GM21515 (cell line): Measurements from ENCODE around the gene DEPDC5.
"Not testable (repeated sequence)": the region's sequence is repeated elsewhere in the genome, so short reads cannot be mapped to it uniquely, and the experiment has no call there.

Source experiments
- ATAC-seq: cut with Tn5 transposase; IDR thresholded peaks from one replicate; pipeline ENCODE4 v1.9.1; 2021; ENCODE audit not compliant: unreplicated experiment

The DEPDC5 gene

DNA sequence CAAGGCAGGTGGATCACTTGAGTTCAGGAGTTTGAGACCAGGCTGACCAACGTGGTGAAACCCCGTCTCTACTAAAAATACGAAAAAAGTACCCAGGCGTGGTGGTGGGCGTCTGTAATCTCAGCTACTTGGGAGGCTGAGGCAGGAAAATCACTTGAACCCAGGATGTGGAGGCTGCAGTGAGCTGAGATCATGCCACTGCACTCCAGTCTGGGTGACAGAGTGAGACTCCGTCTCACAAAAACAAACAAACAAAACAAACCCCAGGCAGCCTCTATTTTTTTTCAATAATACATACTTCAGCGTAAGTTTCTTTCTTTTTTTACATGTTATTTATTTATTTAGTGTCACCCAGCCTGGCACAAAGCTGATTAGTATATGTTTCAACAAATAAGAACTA, 60.1 kb downstream of the DEPDC5 start:
- ATAC-seq = not testable (repeated sequence)

DNA sequence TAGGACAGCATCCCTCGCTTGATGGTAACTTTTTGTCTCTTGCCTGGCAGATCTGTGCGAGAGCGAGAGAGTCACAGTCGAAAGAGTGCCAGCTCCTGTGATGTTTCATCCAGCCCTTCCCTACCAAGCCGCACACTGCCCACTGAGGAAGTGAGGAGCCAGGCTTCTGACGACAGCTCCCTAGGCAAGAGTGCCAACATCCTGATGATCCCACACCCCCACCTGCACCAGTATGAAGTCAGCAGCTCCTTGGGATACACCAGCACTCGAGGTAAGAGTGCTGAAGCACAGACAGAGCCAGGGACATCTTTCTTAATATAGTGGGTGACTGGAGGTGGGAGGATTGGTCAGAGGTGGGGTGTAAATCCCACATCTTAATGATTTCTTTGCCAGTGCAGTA, 61.1 kb downstream of the DEPDC5 start:
- no peak for ATAC-seq

DNA sequence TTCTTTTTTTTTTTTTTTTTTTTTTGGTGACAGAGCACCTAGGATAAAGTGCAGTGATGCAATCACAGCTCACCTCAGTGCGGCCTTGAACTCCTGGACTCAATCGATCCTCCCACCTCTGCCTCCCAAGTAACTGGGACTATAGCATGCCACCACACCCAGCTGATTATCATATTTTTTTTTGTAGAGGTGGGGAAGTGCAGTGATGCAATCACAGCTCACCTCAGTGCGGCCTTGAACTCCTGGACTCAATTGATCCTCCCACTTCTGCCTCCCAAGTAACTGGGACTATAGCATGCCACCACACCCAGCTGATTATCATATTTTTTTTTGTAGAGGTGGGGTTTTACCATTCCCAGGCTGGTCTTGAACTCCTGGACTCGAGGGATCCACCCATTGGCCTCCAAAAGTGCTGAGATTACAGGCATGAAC, 61.6 kb downstream of the DEPDC5 start:
- not testable (repeated sequence) for ATAC-seq

DNA sequence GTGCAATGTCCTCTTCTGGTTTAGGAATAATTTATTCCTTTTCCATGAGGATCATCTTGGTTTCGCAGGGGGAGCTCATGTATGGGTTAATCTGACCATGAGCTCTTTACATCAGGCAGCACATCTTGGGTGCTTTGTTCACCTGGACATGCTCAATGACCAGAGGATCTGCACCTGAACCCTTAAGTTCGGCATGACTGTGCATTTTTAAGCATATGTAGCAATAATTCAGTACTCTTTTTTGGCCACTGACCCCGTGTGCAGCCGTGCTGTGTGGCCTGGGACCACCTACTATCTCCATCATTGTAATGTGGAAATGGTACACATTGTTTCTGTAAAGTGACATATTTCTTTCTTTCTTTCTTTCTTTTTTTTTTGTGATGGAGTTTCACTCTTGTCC, 62.9 kb downstream of the DEPDC5 start:
- no peak for ATAC-seq

DNA sequence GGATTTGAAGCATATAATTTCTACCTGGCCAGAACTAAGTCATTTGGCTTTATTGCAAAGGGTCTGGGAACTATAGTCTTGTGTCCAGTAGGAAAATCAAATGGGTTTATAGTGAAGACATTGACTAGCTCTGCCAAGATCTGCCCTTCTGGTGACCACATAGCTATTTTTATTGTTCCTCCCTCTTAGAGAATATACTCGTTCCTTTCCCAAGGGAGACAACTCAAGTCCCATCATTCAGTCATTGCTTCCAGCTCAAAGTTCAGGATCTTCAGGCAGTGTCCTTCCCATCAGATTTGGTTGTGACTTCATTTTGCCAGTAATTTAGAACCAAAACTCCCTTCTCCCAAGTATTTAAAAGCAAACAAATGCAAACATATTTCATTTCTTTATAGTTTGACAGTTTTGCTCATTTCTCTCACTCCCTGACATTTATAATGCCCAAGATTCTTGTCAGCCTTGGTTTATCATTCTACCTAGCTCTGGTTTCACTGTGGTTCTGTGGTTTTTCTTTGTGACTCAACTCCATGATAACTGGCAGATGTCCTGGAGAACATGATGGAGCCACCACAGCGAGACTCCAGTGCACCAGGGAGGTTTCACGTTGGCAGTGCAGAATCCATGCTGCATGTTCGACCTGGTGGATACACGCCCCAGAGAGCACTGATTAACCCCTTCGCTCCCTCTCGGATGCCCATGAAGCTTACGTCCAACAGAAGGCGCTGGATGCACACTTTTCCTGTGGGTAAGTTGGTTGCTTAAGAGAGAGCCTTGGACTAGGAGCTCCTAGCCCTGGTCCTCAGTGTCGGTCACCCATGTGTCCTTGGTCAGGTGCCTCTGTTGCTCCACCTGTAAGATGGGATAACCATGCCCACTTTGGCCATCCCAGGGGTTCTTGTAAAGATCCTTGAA, 64.9 kb downstream of the DEPDC5 start:
- ATAC-seq = no peak

DNA sequence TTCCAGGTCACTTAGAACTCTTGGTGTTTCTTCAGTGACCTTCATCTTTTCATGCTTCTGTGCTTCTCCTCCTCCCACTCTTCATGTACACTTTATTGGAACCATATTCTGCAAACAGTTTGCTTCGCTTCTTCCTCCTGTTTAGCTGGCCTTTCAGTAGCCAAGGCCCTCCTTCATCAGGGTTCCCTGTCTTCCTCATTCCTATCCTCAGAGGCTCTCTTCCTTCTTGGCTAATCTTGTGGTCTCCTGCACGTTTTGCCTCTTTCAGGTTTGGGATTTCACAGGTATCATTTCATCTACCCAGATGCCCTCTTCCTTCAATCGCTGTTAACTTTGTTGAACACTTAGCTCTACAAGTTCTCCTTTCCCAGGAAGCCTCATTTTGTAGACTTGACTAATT, 66.8 kb downstream of the DEPDC5 start:
- no peak for ATAC-seq

DNA sequence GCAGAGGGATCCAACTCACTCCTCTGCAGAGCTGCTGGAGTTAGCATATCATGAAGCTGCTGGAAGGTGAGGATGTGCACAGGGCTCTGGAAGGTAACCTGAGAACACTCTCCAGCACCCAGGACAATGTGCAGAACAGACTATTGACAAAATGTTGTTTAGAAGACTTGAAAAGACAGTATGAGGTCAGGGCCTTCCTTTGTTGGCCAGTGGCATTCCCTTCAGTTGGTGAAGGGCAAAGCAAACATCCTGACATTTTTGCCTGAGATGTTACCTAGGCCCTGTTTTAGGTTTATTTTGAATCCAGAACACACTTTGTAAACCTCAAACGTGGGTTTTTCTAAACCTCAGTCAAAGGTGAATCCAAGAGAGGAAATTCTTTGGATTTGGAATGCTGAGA, 67.8 kb downstream of the DEPDC5 start:
- ATAC-seq = no peak

DNA sequence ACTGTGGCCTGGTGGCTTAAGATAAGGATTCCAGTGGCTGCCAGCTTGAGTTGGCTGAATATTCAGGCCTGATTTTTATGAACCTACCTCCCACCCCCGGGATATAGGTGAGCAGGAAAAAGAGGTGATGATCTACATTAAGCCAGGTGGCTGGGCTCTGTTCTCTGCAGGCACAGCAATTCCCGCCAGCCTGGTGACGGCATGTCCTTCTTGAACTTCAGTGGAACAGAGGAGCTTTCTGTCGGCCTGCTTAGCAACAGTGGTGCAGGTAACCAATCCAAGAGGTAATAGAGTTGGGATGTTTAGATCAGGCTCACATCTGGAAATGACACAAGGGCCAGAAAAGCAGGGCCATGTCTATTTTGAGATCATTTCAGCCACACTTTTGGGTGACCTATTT, 68.7 kb downstream of the DEPDC5 start:
- no peak for ATAC-seq

DNA sequence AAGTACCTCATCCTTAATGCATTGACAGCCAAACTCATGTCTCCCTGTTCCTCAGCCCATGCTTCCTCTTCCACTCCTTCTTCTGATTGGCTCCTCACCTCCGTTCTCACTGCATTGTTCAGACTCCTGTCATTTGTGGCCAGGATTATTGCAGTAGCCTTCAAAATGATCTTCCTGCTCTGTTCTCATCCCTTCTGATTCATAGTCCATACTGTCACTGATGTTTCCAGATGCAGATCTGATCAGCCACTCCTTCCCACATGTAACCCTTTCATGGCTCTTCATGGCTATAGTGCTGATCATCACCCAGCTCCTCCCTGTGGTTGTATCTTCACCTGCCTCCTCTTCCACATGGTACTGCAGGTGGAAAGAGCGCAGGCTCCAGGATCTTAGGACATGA, 71.7 kb downstream of the DEPDC5 start:
- ATAC-seq = no peak

DNA sequence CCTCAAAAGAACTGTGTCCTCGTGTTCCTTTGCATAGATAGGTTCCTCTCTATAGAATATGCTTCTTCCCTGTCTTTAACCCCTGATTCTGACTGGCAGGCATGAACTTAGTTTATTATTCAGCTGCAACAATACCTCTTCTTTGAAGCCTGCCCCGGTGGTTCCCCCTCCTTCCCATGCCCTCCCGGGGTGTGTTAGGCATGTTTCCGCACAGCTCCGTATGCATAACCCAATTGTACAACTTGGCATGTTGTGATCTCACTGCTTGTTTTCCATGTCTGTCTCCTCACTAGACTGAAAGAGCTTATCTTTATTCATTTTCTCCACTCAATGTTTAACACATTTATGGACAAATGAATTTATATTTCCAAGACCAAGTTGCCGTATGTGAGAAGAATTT, 72.6 kb downstream of the DEPDC5 start:
- ATAC-seq = no peak

DNA sequence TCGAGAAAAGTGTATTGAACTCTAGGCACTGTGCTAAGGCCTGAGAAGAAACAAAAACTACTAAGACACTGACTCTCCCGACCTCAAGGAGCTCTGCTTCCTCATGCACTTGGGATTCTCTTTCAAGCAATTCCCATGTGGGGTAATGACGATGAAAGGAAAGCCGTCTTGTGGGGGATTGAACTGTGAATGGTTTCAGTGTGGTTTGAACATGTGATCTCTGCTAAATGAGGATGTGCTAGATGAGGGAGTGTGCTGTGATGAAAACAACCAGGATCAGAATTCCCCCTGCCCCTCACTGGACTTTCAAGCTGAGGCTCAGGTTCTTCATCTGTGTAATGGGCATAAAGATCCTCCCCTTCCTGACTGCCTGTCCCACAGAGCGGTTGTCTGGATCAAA, 74.9 kb downstream of the DEPDC5 start:
- no peak for ATAC-seq

DNA sequence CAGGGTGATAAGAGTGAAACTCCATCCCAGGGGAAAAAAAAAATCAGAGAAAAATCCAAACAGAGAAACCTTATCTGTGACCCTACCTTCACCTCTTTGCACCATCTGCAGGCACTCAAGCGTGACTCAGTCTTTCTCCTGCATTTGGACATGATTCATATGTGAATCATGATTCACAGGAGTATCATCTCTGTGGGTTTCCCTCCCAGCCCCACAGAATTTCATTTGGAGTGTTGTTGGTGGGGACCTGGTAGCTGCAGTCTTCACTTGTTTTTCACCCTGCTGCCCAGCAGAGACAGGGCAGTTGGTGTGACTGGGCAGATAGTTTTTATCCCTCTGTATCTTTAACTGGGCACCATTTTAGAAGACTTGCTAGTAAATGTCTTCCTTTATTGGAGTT, 75.7 kb downstream of the DEPDC5 start:
- no peak for ATAC-seq

DNA sequence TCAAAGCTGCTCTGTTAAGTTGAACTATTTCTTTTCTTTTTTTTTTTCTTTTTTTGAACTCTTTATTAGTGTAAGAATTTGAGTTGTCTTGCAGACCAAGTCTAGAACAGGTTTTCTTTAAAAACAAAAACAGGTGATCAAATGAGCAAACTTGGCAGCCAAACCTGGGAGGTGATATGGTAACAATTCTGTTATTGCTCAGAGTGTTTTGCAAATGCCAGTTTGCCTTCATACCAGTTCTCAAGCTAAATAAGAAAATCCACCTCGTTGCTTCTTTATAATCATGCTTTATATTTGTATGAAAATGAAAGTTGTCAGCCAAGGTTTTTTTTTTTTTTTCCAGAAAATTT, 76.9 kb downstream of the DEPDC5 start:
- no peak for ATAC-seq

DNA sequence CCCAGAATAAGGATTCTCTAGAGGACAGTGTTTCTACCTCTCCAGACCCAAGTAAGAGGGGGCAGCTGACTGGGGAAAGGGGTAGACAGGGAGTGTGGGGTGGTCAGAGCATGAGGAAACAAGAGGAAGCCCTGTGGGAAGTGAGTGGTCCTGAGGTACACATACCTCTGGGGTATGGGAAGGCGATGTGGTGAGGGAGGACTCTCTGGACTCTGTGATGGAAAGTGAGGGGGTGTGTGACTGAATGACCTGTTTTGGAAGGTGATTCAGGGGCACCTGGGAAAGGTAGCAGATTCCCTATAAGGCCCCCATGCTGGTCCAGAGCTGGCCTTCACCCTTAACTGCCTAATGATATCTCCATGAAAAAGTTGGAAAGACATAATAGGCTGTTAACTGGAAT, 80.1 kb downstream of the DEPDC5 start:
- no peak for ATAC-seq

DNA sequence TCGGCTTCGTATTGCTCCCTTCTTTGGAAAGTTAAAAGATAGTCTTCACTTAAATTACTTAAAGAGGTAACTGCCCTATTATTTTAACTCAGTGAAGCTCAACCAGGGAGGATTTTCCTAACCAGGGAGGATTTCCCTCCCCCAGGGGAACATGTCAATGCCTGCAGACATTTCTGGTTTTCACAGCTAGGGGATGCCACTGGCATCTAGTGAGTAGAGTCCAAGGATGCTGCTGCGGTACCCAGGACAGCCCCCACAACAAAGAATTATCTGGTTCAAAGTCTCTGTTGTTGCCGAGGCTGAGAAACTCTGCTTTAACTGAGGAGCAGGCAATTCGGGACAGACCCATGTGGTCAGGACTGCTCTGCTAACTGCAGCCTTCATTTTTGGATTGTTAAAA, 82.2 kb downstream of the DEPDC5 start:
- no peak for ATAC-seq

DNA sequence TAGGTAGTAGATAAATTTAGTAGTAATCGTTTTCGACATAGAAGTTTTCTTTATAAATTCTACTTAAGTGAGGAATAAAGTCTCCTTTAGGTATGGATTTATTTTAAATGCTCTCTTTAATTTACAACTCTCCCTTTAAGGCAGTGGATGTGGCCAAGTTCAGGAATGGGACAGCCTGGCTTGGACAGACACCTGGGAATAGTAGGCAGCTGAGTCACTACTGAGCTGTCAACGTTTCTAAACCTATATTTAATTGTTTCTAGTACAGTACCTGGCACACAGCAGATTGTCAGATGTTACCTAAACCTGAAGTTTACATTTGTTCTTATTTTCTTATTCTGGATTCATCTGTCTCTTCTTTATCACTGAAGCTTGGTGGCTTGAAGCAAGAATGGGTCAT, 85.1 kb downstream of the DEPDC5 start:
- ATAC-seq = no peak

DNA sequence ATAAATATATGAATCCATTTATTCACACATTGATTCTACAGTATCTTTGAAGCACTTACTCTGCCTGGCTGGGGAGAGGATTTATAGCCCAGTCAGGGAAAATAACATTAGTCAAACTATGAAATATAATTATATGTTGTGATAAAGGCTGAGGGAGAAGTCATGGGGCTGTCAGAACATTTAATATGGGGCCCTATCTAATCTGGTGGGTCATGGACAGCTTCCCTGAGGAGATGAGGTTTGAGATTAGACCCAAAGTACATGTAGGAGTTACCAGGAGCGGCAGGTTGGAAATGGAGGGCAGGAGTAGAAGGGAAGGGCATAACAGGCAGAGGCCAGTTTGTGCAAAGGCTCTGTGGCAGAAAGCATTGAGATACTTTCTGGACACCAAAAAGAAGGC, 86.2 kb downstream of the DEPDC5 start:
- ATAC-seq = no peak

DNA sequence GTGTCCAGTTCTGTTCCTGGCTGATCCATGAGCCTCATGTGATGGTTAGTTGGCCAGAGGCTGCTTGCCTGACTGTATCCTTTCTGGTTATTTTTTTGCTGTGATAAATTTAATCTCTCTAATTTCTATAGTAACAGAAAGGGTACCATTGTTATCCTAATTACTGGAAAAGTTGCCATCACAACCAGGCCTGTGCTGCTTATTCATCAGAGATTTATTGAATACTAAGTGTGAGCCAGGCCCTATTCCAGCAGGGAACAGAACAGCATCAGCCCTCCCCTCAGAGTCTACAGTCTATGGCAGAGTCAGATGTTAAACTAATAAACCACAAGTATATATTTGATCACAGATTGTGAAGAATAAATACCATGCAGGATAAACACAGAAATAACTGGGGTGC, 86.8 kb downstream of the DEPDC5 start:
- no peak for ATAC-seq

DNA sequence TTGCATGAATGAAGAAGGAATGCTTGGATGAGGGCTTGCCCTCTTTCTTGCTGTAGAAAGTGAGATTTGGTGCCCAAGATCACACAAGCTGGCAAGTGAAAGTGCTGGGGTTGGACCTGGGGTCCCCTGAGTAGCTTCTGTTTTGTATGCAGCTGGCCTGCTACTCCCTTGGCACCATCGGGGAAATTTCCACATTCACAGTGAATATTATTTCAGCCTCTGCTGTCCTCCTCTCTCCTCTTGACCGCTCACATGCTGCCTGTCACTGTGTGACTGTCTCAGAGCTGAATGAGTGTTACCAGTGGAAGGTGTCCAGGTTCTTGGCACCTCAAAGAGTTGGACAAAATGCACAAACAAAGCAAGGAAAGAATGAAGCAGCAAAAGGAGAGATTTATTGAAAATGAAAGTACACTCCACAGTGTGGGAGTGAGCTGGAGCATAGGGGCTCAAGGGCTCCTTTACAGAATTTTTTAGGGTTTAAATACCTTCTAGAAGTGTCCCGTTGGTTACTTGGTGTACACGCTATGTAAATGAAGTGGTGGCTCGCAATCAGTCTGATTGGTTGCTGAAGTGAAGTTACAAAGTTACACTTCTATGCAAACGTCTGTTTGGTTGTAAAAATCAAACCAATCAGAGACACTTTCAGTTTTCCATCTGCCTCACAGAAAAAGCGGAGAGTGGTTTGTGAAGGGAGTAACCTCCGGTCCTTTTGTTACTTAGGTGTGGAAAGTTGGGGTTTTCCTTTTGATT, 87.4 kb downstream of the DEPDC5 start:
- ATAC-seq = no peak

DNA sequence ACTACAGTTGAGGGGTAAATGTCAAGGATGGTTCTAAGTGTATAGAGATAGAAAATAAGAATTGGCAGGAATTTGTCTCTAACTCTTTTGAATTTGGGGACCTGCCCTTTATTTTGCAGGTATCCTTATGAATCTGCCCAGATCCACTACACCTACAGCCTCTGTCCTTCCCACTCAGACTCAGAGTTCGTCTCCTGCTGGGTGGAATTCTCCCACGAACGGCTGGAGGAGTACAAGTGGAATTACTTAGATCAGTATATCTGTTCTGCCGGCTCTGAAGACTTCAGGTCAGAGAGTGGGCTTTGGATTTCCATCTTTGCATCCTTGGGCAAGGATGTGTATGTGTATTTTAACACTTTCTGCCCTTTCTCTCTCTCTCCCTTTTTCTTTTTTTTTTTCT, 89.7 kb downstream of the DEPDC5 start:
- ATAC-seq = no peak

DNA sequence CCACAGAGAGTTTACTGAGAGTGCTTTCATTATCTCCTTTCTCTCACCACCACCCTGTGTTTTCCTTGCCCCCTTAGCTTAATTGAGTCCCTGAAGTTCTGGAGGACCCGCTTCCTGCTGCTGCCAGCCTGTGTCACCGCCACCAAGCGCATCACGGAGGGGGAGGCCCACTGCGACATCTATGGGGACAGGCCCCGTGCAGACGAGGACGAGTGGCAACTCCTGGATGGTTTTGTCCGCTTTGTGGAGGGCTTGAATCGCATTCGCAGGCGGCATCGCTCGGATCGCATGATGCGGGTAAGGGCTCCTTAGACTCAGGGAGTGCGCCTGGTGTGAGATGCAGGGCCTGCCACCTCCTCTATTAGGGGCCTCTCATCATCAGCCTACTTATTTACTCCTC, 91.1 kb downstream of the DEPDC5 start:
- ATAC-seq = no peak
